ENCODE data around the gene NPAS2.

DNA sequence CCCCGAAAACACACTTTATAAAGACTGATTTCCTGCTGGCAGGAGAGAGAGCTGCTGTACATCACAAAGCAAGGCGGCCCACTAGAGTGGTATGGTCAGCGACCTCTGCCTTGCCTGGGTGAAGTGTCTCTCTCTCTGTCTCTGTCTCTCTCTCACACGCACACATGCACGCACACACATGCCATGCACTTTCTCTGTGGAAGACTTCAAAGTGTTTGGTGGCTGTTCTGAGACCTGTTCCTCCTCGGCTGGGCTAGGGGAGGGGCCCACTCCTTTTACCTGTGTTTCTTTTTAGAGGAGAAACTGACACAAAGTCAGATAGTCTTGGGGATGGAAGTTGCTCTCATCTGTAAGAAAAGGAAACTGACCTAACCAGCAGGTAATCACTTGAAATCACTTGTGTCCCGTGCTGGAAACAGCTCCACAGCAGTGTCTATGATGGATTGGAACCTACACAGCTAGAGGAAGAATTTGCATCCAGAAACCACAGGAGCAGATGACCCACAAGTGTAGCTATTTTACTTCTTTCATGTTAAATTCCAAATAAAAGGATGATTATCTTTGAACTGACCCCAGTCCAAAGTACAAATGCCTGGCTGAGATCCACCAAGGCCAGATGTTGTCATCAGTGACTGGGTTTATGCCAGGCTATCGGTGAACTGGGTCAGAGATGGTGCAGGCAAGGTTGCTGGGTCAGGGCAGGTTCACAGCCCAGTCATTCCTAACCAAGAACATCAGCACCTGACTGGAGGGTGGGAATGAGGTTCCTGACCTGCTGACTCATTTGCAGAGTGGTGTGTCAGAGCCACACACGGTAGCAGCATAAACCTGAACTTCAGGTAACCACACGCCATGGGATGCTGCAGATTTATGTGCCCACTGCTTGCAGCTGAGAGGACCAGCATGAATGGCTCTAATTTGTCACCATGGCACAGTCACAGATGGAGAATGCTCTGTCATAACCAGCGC is 63.0 kb downstream of the NPAS2 start:
- TF ChIP-seq SUZ12 (IDR thresholded peaks at IDR 0.05) (no peak), ARNT (IDR thresholded peaks at IDR 0.05) (no peak), FOXA1 (IDR thresholded peaks at IDR 0.05) (no peak), SP1 (IDR thresholded peaks at IDR 0.05) (no peak), L3MBTL2 (conservative IDR thresholded peaks at IDR 0.05) (no peak), LEF1 (IDR thresholded peaks at IDR 0.05; ENCODE audit: borderline replicate concordance) (no peak), CTBP1 (IDR thresholded peaks at IDR 0.05; ENCODE audit: borderline replicate concordance) (no peak), BHLHE40 (IDR thresholded peaks at IDR 0.05; ENCODE audit: borderline replicate concordance) (no peak)
- TF ChIP-seq, protein P1, sequence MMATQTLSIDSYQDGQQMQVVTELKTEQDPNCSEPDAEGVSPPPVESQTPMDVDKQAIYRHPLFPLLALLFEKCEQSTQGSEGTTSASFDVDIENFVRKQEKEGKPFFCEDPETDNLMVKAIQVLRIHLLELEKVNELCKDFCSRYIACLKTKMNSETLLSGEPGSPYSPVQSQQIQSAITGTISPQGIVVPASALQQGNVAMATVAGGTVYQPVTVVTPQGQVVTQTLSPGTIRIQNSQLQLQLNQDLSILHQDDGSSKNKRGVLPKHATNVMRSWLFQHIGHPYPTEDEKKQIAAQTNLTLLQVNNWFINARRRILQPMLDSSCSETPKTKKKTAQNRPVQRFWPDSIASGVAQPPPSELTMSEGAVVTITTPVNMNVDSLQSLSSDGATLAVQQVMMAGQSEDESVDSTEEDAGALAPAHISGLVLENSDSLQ (IDR thresholded peaks at IDR 0.05): no peak

Data from HEK293T (cell line).